Measurements from ENCODE around the gene GADD45GIP1.
"Not testable (repeated sequence)": the region's sequence is repeated elsewhere in the genome, so short reads cannot be mapped to it uniquely, and the experiment has no call there.

GRCh38 chr19:12976109-12976508, 19.1 kb upstream of the GADD45GIP1 start:
- TF ChIP-seq TAF1 (IDR thresholded peaks at IDR 0.05; ENCODE audit: low read depth, low read length); POLR2A (IDR thresholded peaks at IDR 0.05; ENCODE audit: low read depth, low read length); POLR2AphosphoS5 (IDR thresholded peaks at IDR 0.05; ENCODE audit: low read depth, low read length); SPI1 (IDR thresholded peaks at IDR 0.05; ENCODE audit: low read depth, low read length); PAX5 (IDR thresholded peaks at IDR 0.05; ENCODE audit: insufficient read depth, low read length, severe bottlenecking): not testable (repeated sequence)

Data from GM12891 (cell line).